Subcutaneous abdominal adipose tissue (tissue), 5 donors: ENCODE data around the gene HS1BP3.

Experiments used
- H3K27ac ChIP-seq: one replicate; pipeline ENCODE4 v1.7.0; 2013; ENCODE audit warnings: low read depth, mild to moderate bottlenecking, inconsistent platforms, low read length, moderate library complexity
- H3K27me3 ChIP-seq, 5 donors: one replicate each; pipeline ENCODE4 v1.7.0; 2013; ENCODE audit warnings: low read length in 5 of 5, inconsistent platforms in 1 of 5; ENCODE audit not compliant: control insufficient read depth in 5 of 5, insufficient read depth in 4 of 5
- H3K36me3 ChIP-seq, 5 donors: one replicate each; pipeline ENCODE4 v1.7.0; 2013; ENCODE audit warnings: low read length in 5 of 5; ENCODE audit not compliant: control insufficient read depth in 5 of 5, insufficient read depth in 5 of 5
- H3K4me1 ChIP-seq, 5 donors: one replicate each; pipeline ENCODE4 v1.7.0; 2013; ENCODE audit warnings: low read length in 5 of 5, mild to moderate bottlenecking in 3 of 5, moderate library complexity in 1 of 5; ENCODE audit not compliant: control insufficient read depth in 5 of 5, insufficient read depth in 5 of 5
- H3K4me3 ChIP-seq, 5 donors: one replicate each; pipeline ENCODE4 v1.7.0; 2013; ENCODE audit warnings: low read length in 5 of 5, low read depth in 1 of 5
- H3K9ac ChIP-seq, 5 donors: one replicate each; pipeline ENCODE4 v1.7.0; 2013; ENCODE audit warnings: low read length in 5 of 5, mild to moderate bottlenecking in 4 of 5, moderate library complexity in 3 of 5
- H3K9me3 ChIP-seq, 5 donors: one replicate each; pipeline ENCODE4 v1.7.0; 2013; ENCODE audit warnings: low read length in 5 of 5; ENCODE audit not compliant: control insufficient read depth in 5 of 5
- donor health status: healthy.
- donor health status: healthy.
- donor health status: healthy.
- donor health status: healthy.
- donor health status: healthy.

HS1BP3 gene

DNA sequence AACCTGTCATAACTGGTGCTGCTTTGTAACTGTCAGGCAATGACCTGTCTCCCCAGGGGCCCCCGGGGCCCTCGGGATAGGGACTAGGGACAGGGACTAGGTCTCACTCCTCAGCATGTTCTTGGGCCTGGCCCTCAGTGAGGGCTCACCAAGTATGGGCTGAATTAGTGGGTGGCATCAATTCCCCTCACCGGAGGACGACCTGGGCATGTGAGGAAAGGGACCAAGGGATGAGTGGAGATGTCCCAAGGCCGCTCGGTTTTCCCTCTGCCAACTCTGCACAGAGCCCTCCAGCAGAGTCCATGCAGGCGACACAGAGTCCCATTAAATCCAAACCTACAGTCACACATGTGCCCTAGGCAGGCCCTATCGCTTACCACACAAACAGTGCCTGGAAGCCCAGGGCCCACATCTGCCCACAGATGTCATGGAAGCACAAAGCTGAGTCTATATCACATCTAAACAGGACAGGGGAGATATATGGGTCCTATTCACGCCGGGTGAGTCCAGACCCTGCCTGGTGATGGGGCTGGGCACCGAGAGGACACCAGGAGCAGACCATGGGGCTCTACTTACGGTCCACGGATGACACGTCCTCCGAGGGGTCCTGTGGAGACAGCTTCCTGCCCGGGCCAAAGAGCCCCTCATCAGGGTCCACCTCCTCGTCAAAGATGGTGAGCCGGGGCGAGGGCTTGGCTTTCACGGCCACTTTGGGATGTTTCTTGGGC lies 26.6 kb downstream of the HS1BP3 start:
- Histone ChIP-seq H3K9ac (peak overlapping the region in 1 of 5 donors; percentile 76), H3K4me1 (peaks cover 10 to 60% (median 29%) of the 10 kb centered on the region in 5 donors), H3K9me3 (no peaks in the 10 kb centered on the region), H3K27me3 (no peaks in the 10 kb centered on the region), H3K27ac (peak overlapping the region; percentile 87), H3K36me3 (peaks cover 0 to 64% (median 52%) of the 10 kb centered on the region in 5 donors), H3K4me3 (no peak overlapping the region)

DNA sequence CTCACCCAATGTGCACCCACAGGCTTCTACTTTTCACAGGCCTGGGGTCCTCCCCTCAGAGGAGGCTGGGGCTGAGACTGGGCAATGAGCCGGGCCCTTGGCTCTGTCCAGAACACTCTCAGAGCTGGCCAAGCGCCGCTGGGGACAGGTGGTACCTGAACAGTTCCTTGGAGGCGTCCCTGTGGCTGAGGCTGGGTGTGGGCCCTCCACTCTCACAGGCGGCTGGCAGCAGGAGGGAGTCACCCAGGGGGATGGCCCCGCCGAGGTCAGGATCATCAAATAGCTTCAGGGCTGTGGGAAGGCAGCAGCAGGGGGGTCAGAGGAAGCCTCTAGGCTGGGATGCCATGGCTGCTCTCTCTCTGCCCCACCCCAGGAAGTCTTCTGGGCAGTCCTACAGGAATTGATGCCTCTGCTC lies 27.1 kb downstream of the HS1BP3 start:
- H3K27ac ChIP-seq = peak overlapping the region; percentile 87
- H3K4me1 ChIP-seq = peaks cover 13 to 66% (median 35%) of the 10 kb centered on the region in 5 donors

DNA sequence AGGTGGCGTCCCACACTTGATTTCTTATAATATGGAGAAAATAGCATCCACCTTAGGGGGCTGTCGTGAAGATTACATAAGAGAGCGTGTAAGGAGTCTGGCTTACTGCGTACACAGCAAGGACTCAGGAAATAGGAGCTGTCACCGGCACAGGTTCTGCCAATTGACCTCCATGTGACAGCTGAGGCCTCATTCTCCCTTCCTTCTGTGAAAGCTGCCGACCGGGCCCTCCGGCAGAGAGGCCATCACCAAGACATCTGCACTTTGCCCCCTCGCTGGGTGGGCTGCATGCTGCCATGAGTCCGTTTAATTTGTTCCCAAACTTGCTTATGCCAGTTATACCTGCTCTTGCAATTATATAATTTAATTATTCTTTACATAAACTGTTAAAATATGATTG lies 27.7 kb downstream of the HS1BP3 start:
- no peak overlapping the region for H3K4me3 ChIP-seq
- no peak overlapping the region for H3K27ac ChIP-seq
- no peaks in the 10 kb centered on the region for H3K9me3 ChIP-seq
- peaks cover 15 to 71% (median 40%) of the 10 kb centered on the region in 5 donors for H3K4me1 ChIP-seq
- H3K36me3 ChIP-seq = peaks cover 0 to 58% (median 54%) of the 10 kb centered on the region in 5 donors
- H3K9ac ChIP-seq = no peak overlapping the region
- no peaks in the 10 kb centered on the region for H3K27me3 ChIP-seq

More for the DNA sequence above, 27.1 kb downstream of the HS1BP3 start:
- Histone ChIP-seq H3K9me3 (no peaks in the 10 kb centered on the region), H3K36me3 (peaks cover 0 to 61% (median 54%) of the 10 kb centered on the region in 5 donors), H3K27me3 (no peaks in the 10 kb centered on the region), H3K4me3 (no peak overlapping the region), H3K9ac (no peak overlapping the region)

DNA sequence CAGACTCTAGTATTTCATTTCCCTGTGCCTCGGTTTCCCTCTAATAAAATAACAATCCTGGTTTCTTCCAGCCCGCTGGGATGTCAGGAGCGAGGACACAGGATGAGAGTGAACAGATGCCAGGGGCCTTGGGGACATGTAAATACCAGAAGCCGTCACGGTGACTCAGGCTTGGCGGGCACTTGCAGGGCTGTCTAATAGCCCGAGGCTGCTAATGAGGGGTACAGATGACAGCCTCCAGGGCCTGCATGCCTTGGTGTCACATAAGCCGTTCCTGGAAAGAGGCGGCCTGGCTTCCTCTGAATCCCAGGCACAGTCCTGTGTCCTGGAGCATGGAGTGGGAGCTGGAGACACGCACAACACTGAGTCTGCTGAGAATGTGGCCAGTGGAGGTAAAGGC lies 28.2 kb downstream of the HS1BP3 start:
- Histone ChIP-seq H3K9me3 (no peaks in the 10 kb centered on the region), H3K9ac (no peak overlapping the region), H3K27me3 (no peaks in the 10 kb centered on the region), H3K36me3 (peaks cover 0 to 58% (median 54%) of the 10 kb centered on the region in 5 donors), H3K4me1 (peaks cover 20 to 74% (median 45%) of the 10 kb centered on the region in 5 donors), H3K4me3 (no peak overlapping the region), H3K27ac (no peak overlapping the region)

DNA sequence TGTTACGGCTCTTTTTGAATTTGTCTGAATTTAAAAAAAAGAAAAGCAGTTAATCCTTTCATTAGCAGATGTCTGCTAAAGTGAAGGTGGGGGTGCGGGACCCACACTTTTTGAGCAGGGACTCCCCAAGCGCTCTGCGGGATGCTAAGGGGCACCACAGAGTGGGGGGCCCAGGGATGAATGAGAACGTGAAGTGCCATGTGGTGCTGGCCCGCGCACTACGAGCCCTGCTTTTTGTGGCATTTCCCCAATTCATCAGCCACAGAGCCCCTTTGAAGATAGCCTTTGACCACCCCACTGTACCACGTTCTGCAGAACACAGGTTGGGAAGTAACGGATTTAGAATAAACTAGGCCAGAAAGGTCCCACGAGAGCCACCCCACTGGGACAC lies 28.6 kb downstream of the HS1BP3 start:
- H3K9ac ChIP-seq = no peak overlapping the region
- H3K36me3 ChIP-seq = peaks cover 0 to 58% (median 54%) of the 10 kb centered on the region in 5 donors
- H3K27ac ChIP-seq = no peak overlapping the region
- no peaks in the 10 kb centered on the region for H3K9me3 ChIP-seq
- no peak overlapping the region for H3K4me3 ChIP-seq
- H3K27me3 ChIP-seq = no peaks in the 10 kb centered on the region
- H3K4me1 ChIP-seq = peaks cover 25 to 74% (median 46%) of the 10 kb centered on the region in 5 donors

DNA sequence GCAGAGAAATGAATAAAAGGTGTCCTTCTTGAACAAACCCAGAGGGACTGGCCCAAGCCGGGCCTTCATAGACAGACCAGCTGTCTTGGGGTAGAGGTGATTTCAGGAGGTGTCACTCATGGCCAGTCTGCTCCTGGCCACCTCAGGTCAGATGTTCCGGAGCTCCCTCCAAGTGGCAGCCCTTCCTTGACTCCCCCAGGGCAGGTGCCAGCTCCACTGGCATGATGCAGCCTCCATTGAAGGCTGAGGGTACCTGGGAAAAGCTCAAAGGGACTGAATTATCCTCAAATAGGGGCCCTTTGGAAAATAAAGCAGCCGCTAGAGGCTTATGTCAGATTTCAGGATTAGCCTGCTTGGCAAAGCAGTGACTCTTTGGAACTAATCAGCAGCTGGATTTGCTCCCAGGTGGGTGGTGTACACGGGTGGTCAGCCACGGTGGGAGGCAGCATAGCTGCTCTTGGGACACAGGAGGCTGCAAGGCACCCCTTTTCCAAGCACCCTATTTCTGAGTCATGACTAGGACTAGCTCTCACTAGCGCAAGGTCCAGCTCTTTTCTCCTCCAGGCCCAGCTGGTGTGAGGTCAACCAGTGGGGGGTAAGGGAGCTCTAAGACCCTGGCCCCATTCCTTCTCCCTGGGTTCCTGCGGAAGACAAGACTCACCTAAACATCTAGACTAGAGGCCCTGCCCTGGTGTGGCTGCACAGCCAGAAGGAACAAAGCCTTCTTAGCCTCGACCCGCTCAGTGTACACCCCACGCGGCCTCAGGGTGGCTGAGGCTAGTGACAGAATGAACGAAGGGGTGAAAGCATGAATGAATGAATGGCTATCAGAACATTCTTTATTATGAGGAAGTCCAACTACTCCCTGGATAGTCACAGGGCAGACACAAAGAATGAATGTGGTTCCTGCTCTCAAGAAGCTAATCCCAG lies 29.3 kb downstream of the HS1BP3 start:
- Histone ChIP-seq H3K4me1 (peaks cover 28 to 74% (median 46%) of the 10 kb centered on the region in 5 donors), H3K9me3 (no peaks in the 10 kb centered on the region), H3K27ac (no peak overlapping the region), H3K9ac (no peak overlapping the region), H3K4me3 (no peak overlapping the region), H3K27me3 (no peaks in the 10 kb centered on the region), H3K36me3 (peaks cover 0 to 58% (median 54%) of the 10 kb centered on the region in 5 donors)

DNA sequence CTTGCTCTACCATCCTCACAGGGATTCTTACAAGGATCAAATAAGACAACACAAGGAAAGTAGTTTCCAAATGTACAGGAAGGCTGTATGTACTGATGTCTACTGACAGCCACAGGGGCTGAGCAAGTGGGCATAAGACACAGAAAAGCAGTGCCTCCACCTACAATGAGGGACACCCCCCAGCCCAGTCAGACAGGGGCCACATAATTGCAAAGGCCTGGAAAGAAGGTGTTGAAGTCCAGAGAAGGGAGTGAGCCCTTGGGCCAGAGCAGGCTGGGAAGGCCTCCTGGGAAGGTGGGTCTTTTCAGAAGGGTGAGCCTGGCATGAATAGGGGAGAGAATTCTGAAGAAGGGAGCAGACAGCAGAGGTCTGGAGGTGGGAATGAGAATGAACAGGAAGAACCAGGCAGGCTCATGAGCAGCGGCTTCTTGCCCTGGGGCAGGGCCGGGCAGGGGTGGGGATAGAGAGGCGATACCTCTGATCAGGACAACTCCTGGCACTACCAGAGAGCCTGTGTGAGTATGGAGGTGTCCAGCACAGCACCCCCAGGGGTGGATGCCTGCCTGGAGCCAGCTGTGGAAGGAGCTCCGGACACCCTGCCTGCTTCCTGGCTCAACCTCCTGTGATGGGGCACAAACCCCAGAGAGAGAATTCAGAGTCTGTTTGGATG lies 30.1 kb downstream of the HS1BP3 start:
- Histone ChIP-seq H3K9ac (no peak overlapping the region), H3K27me3 (no peaks in the 10 kb centered on the region), H3K36me3 (peaks cover 0 to 58% (median 52%) of the 10 kb centered on the region in 5 donors), H3K9me3 (no peaks in the 10 kb centered on the region), H3K4me3 (no peak overlapping the region), H3K4me1 (peaks cover 32 to 74% (median 47%) of the 10 kb centered on the region in 5 donors), H3K27ac (peak overlapping the region; percentile 99)

DNA sequence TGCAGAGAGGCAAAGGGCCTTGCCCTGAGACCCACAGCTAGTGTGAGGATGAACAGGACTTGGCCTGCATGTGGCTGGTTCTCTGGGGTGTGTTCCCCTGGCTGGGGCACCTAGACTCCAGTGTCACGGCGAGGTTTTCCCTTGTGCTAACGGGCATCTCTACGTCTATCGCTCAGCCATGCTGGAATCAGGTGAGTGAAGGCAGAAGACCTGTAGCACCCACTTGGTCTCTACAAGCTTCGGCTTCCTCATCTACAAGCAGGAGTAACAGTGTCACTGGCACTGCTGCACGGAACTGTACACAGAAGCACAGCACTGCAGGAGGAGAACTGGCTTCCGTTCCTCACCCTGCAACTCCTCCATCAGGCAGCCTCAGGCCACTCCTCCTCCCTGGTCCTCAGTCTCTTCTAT lies 30.6 kb downstream of the HS1BP3 start:
- Histone ChIP-seq H3K9ac (no peak overlapping the region), H3K4me1 (peaks cover 35 to 77% (median 52%) of the 10 kb centered on the region in 5 donors), H3K36me3 (peaks cover 0 to 57% (median 52%) of the 10 kb centered on the region in 5 donors), H3K27me3 (no peaks in the 10 kb centered on the region), H3K9me3 (no peaks in the 10 kb centered on the region), H3K4me3 (no peak overlapping the region), H3K27ac (peak overlapping the region; percentile 99)

DNA sequence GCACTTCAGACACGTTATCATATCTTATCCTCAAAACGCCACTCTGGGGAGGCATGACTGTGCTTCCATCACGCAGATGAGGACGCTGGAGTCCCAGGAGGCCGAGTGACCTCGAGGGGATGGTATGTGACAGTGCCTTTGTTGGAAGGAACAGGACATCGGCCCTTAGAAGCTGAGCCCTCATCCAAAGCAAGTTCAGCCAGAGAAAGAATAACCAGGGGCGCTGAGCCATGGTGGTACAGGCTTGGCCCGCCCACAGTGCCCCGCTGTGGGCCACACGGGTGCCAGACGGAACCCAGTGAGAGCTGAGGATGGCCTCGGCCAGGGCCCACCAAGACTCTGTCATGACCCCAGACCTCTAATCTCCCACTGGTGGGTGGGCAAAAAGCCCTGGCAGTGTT lies 31.3 kb downstream of the HS1BP3 start:
- Histone ChIP-seq H3K27ac (peak overlapping the region; percentile 99), H3K36me3 (peaks cover 0 to 51% (median 50%) of the 10 kb centered on the region in 5 donors), H3K9ac (peak overlapping the region in 3 of 5 donors; percentile 7 to 72 (median 62)), H3K27me3 (no peaks in the 10 kb centered on the region), H3K9me3 (no peaks in the 10 kb centered on the region), H3K4me1 (peaks cover 37 to 77% (median 54%) of the 10 kb centered on the region in 5 donors), H3K4me3 (no peak overlapping the region)
